Measurements from ENCODE around the gene LDLRAP1. TPM values are rescaled to one million over a fixed set of nuclear protein-coding genes. Genes with fewer than 3 reads are reported as not detected.
"Not testable (repeated sequence)": the region's sequence is repeated elsewhere in the genome, so short reads cannot be mapped to it uniquely, and the experiment has no call there.

LDLRAP1 gene
- total RNA-seq, 1 donor from 2014 or later, result 4.6 TPM

DNA sequence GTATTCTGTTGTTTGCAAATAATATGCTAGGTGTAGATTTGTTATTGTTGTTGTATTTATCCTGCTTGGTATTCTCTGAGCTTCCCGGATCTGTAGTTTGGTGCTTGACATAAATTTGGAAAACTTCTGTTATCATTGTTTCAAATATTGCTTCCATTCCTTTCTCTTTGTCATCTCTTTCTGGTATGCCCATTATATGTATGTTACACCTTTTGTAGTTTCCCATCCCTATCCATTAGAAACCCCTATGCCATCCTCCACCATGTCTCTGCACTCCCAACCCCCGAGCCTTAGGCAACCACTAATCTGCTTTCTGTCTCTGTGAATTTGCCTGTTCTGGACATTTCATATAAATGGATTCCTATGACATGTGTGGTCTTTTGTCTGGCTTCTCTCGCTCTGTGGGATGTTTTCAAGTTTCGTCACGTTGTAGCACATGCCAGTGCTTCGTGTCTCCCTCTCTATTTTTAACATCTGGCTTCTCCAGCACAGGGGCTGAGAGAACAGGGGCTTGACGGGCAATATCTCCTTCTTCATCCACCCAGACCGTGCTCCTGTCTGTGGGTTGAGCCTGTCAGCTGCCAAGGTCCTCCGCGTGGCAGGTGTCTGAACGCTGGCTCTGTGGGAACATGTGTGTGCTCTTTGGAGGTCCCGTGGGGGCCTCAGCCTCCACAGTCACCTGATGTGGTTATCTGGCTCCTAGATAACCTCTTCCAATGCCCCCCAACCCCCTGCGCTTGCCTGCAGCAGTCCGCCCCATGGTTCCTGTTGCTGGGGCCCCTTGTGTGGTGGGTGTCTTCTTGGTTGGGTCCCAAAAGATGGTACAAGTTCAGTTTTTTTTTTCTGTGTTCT lies 40.3 kb downstream of the LDLRAP1 start:
- Mint-ChIP-seq H3K27ac (no peak overlapping the region), H3K4me1 (ENCODE audit: low read depth) (no peaks in the 10 kb centered on the region), H3K27me3 (ENCODE audit: insufficient read depth) (peaks cover 20% of the 10 kb centered on the region), H3K9me3 (no peaks in the 10 kb centered on the region), H3K36me3 (ENCODE audit: low read depth) (no peaks in the 10 kb centered on the region), H3K4me3 (no peak overlapping the region)
- DNase-seq (ENCODE audit: low spot score), result no peak
- intact Hi-C loops (cut with micrococcal nuclease), result no loop called here

DNA sequence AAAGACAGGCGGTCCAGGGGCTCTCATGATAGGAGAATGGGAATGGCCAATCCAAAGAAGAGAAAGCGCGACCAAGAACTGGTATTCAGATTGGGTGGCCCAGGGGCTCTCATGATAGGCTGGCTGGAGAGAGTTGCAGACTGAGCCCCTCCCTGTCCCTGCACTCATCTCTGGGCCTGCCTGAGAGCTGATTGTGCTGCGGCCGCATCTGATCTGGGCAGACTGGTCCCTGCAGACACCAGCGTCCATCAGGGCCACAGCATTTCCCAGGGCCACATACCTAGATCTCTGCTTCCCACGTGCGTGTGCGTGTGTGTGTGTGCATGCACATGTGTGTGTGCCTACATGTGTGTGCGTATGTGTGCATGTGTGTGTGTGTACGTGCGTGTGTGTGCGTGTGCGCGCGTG lies 42.8 kb downstream of the LDLRAP1 start:
- Mint-ChIP-seq H3K4me3 (no peak overlapping the region), H3K4me1 (ENCODE audit: low read depth) (no peaks in the 10 kb centered on the region), H3K9me3 (no peaks in the 10 kb centered on the region), H3K27me3 (ENCODE audit: insufficient read depth) (peaks cover 26% of the 10 kb centered on the region), H3K27ac (no peak overlapping the region), H3K36me3 (ENCODE audit: low read depth) (no peaks in the 10 kb centered on the region)
- no peak for DNase-seq (ENCODE audit: low spot score)
- intact Hi-C loops (cut with micrococcal nuclease), result no loop called here

DNA sequence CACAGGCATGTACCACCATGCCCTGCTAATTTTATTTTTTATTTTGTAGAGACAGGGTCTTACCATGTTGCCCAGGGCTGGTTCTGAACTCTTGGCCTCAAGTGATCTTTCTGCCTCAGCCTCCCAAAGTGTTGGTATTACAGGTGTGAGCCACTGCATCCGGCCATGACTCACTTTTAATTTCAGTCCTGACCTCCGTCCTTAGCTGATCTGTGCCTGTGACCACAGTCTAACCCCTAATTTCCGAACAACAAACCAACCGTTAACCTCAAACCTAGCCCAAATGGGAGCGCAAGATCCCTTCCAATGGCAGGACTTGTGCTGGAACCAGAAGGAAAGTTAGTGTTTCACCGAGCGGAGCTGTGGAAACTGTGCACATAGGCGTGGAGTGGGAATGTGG lies 43.9 kb downstream of the LDLRAP1 start:
- H3K36me3 Mint-ChIP-seq (ENCODE audit: low read depth), result no peaks in the 10 kb centered on the region
- intact Hi-C loops (cut with micrococcal nuclease), result no loop called here
- H3K27me3 Mint-ChIP-seq (ENCODE audit: insufficient read depth), result peaks cover 27% of the 10 kb centered on the region
- H3K4me3 Mint-ChIP-seq, result no peak overlapping the region
- no peak for DNase-seq (ENCODE audit: low spot score)
- no peaks in the 10 kb centered on the region for H3K4me1 Mint-ChIP-seq (ENCODE audit: low read depth)
- H3K9me3 Mint-ChIP-seq, result no peaks in the 10 kb centered on the region
- H3K27ac Mint-ChIP-seq, result no peak overlapping the region

DNA sequence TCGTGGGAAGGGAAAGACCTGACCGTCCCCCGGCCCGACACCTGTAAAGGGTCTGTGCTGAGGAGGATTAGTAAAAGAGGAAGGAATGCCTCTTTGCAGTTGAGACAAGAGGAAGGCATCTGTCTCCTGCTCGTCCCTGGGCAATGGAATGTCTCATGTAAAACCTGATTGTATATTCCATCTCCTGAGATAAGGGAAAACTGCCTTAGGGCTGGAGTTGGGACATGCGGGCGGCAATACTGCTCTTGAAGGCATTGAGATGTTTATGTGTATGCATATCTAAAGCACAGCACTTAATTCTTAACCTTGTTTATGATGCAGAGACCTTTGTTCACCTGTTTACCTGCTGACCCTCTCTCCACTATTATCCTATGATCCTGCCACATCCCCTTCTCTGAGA lies 44.8 kb downstream of the LDLRAP1 start:
- peaks cover 28% of the 10 kb centered on the region for H3K27me3 Mint-ChIP-seq (ENCODE audit: insufficient read depth)
- H3K9me3 Mint-ChIP-seq; intact Hi-C loops (cut with micrococcal nuclease); DNase-seq (ENCODE audit: low spot score); H3K27ac Mint-ChIP-seq; H3K4me3 Mint-ChIP-seq; H3K4me1 Mint-ChIP-seq (ENCODE audit: low read depth); H3K36me3 Mint-ChIP-seq (ENCODE audit: low read depth): not testable (repeated sequence)

DNA sequence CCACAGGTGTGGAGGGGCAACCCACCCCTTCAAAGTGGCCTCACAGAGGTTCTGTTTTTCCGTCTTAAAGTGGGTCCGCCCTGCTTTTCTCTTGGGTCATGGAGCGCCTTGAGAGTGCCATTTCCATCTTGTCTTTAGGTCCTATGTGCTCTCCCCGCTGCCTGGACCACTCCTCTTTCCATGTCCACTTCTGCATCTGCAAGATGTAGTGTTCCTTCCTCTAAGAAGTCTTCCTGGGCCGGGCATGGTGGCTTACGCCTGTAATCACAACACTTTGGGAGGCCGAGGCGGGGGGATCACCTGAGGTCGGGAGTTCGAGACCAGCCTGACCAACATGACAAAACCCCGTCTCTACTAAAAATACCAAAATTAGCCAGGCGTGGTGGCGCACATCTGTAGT lies 45.4 kb downstream of the LDLRAP1 start:
- H3K4me3 Mint-ChIP-seq; DNase-seq (ENCODE audit: low spot score); H3K27ac Mint-ChIP-seq; H3K9me3 Mint-ChIP-seq; H3K36me3 Mint-ChIP-seq (ENCODE audit: low read depth); intact Hi-C loops (cut with micrococcal nuclease); H3K4me1 Mint-ChIP-seq (ENCODE audit: low read depth): not testable (repeated sequence)
- peaks cover 27% of the 10 kb centered on the region for H3K27me3 Mint-ChIP-seq (ENCODE audit: insufficient read depth)

DNA sequence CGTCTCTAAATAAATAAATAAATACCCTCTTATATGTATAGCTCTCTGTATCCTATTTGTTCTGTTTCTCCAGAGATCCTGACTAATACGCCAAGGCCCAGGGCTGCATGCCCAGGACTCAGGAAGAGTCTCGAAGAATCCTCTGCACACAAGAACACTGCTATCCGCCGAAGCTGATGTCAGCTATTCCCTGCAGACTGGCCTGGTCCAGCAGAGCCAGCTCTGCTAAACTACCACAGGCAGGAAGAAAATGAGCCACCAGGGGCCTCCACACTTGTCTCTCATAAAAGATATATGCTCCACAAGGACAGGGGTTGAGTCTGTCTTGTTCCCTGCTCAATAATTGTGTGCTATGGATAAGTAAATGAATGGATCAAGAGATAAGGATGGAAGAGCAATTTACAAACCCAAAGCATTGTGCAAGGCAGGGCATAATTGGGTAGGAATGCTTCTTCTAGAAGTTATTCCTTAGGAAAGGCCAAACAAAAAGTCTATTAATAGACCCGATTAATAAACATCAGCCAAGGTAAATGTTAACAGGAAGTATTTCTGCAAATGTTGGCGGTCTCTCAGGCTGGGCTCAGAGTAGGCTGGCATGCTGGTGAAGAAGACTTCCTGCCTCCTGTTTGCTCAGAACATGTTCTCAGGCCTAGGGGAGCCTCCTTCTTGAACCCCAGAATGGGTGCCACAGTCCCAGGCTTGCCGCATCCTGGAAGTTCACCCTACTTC lies 46.9 kb downstream of the LDLRAP1 start:
- Mint-ChIP-seq H3K27ac (no peak overlapping the region), H3K36me3 (ENCODE audit: low read depth) (no peaks in the 10 kb centered on the region), H3K27me3 (ENCODE audit: insufficient read depth) (peaks cover 25% of the 10 kb centered on the region), H3K4me1 (ENCODE audit: low read depth) (no peaks in the 10 kb centered on the region), H3K4me3 (no peak overlapping the region), H3K9me3 (no peaks in the 10 kb centered on the region)
- no peak for DNase-seq (ENCODE audit: low spot score)
- intact Hi-C loops (cut with micrococcal nuclease), result no loop called here

DNA sequence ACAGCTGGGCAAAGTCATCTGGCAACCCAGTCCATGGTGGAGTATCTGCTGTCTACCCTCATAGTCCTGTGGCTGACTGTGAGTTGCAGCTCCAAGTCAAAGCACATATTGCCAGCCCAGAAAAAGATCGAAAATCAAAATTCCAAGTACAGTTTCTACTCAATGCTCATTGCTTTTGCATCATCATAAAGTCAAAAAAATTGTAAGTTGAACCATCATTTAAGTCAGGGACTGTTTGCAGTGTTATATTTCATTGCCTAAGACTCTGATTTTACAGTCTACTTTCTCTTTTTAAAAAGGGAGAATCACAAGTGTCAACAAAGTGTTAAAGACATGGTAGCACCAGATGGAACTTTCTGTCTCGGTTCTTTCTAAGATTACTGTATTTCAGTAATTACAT lies 50.5 kb downstream of the LDLRAP1 start:
- H3K27me3 Mint-ChIP-seq (ENCODE audit: insufficient read depth), result peaks cover 36% of the 10 kb centered on the region
- H3K27ac Mint-ChIP-seq, result no peak overlapping the region

DNA sequence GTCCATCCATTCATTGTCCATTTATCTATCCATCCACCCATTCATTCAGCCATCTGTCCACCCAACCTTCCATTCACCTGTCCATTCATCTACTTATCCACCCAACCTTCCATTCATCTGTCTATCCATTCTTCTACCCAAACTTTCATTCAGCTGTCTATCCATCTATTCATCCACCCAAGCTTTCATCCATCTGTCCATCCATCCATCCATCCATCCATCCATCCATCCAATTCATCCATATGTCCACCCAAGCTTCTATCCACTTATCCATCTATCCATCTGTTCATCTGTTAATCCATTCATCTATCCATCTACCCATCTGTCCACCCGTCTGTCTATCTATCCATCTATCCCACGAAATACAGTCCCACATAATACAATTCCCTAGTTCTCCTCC lies 51.6 kb downstream of the LDLRAP1 start:
- no peak for DNase-seq (ENCODE audit: low spot score)
- Mint-ChIP-seq H3K4me3 (no peak overlapping the region), H3K9me3 (peaks cover 5% of the 10 kb centered on the region), H3K36me3 (ENCODE audit: low read depth) (peaks cover 3% of the 10 kb centered on the region), H3K27ac (no peak overlapping the region), H3K27me3 (ENCODE audit: insufficient read depth) (peaks cover 44% of the 10 kb centered on the region), H3K4me1 (ENCODE audit: low read depth) (no peaks in the 10 kb centered on the region)
- intact Hi-C loops (cut with micrococcal nuclease), result no loop called here

More for the DNA sequence above, 50.5 kb downstream of the LDLRAP1 start:
- DNase-seq (ENCODE audit: low spot score), result no peak
- Mint-ChIP-seq H3K4me3 (no peak overlapping the region), H3K36me3 (ENCODE audit: low read depth) (peaks cover 3% of the 10 kb centered on the region), H3K9me3 (peaks cover 2% of the 10 kb centered on the region), H3K4me1 (ENCODE audit: low read depth) (no peaks in the 10 kb centered on the region)
- intact Hi-C loops (cut with micrococcal nuclease), result no loop called here

DNA sequence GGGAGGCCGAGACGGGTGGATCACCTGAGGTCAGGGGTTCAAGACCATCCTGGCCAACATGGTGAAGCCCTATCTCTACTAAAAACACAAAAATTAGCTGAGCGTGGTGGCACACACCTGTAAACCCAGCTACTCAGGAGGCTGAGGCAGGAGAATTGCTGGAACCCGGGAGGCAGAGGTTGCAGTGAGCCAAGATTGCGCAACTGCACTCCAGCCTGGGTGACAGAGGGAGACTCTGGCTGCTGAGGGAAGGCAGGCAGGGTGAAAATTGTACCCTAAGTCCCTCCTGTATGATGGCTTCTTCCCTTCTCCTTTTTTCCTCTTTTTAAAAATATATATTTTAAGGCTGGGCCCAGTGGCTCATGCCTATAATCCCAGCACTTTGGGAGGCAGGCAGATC lies 53.2 kb downstream of the LDLRAP1 start:
- H3K4me3 Mint-ChIP-seq; H3K9me3 Mint-ChIP-seq; DNase-seq (ENCODE audit: low spot score); H3K27ac Mint-ChIP-seq; H3K4me1 Mint-ChIP-seq (ENCODE audit: low read depth); H3K36me3 Mint-ChIP-seq (ENCODE audit: low read depth); intact Hi-C loops (cut with micrococcal nuclease): not testable (repeated sequence)
- H3K27me3 Mint-ChIP-seq (ENCODE audit: insufficient read depth), result peaks cover 40% of the 10 kb centered on the region

DNA sequence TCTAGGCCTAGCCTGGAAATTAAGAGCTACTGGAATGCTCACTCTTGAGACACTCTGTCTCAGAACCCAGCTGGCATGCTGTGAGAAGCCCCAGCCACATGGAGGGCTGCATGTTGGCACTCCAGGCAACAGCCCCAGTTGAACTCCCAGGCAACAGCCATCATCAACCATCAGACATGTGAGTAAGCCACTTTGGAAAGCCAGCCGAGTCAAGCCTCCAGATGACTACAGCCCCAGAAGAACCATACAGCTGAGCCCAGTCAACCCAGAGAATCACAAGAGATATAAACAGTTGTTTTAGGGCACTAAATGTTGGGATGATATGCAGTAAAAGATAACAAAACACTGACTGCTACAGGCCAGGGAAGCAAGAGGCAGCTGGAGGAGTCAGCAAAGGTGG lies 55.5 kb downstream of the LDLRAP1 start:
- Mint-ChIP-seq H3K27me3 (ENCODE audit: insufficient read depth) (peaks cover 40% of the 10 kb centered on the region), H3K27ac (no peak overlapping the region), H3K9me3 (peaks cover 5% of the 10 kb centered on the region)

DNA sequence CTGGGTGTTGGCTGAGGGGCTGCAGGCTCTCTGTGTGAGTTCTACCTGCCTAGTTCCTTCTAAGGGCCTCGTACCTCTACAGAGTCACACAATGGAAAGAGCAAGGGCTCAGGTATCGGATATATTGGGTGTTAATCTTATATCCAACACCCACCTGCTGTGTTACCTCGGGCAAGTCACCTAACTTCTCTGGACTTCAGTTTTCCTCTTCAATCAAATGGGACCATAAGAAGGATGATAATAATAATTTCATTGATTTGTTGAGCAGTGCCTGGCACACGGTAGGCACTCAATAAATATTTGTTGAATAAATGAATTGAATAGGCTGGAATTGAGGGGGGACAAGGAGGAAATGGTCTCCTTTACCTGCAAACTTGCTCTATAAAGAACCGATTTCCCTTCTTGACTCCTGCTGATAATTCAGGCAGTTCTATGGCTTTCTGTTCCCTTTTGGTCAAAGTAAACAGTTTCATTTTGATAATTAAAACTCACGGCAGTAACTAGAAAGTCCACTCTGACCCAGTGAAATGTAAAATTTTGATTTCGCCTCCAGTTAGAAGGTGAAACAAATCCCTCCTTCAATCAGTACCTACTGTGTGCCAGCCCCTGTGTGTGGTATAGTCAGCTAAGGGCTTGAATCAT lies 56.7 kb downstream of the LDLRAP1 start:
- no peak for DNase-seq (ENCODE audit: low spot score)
- peaks cover 3% of the 10 kb centered on the region for H3K36me3 Mint-ChIP-seq (ENCODE audit: low read depth)
- peaks cover 5% of the 10 kb centered on the region for H3K9me3 Mint-ChIP-seq
- H3K27me3 Mint-ChIP-seq (ENCODE audit: insufficient read depth), result peaks cover 42% of the 10 kb centered on the region
- intact Hi-C loops (cut with micrococcal nuclease), result no loop called here
- H3K27ac Mint-ChIP-seq, result no peak overlapping the region
- no peak overlapping the region for H3K4me3 Mint-ChIP-seq
- no peaks in the 10 kb centered on the region for H3K4me1 Mint-ChIP-seq (ENCODE audit: low read depth)

More for the DNA sequence above, 55.5 kb downstream of the LDLRAP1 start:
- Mint-ChIP-seq H3K36me3 (ENCODE audit: low read depth) (peaks cover 3% of the 10 kb centered on the region), H3K4me3 (no peak overlapping the region), H3K4me1 (ENCODE audit: low read depth) (no peaks in the 10 kb centered on the region)
- intact Hi-C loops (cut with micrococcal nuclease), result no loop called here
- no peak for DNase-seq (ENCODE audit: low spot score)

DNA sequence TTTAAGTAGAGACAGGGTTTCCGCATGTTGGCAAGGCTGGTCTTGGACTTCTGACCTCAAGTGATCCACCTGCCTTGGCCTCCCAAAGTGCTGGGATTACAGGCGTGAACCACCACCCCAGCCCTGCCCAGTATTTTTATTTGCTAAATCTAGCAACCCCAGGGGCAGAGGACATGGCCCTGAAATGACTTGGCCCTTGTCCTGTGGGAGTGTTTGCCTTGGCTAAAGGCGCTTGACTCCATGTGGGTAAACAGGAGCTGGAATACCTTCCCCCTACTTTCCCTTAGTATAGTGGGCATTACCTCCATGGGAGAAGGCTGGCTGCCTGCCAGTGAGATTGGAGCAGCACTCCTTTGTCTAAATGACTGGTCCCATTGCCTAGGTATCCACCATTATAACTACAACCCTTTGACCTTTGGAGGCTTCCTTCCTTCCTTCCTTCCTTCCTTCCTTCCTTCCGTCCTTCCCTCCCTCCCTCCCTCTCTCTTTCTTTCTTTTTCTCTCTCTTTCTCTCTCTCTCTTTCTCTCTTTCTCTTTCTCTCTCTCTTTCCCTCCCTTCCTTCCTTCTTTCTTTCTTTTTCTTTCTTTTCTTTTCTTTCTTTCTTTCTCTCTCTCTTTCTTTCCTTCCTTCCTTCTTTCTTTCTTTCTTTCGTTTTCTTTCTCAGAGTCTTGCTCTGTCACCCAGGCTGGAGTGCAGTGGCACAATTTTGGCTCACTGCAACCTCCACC lies 57.7 kb downstream of the LDLRAP1 start:
- H3K36me3 Mint-ChIP-seq (ENCODE audit: low read depth); intact Hi-C loops (cut with micrococcal nuclease); H3K9me3 Mint-ChIP-seq; H3K4me1 Mint-ChIP-seq (ENCODE audit: low read depth); DNase-seq (ENCODE audit: low spot score); H3K27ac Mint-ChIP-seq; H3K4me3 Mint-ChIP-seq: not testable (repeated sequence)
- peaks cover 43% of the 10 kb centered on the region for H3K27me3 Mint-ChIP-seq (ENCODE audit: insufficient read depth)

Measured in activated T-helper 1 cell treated with anti-CD3 and anti-CD28 coated beads, Interleukin-12 subunit alpha, Interleukin-12 subunit beta, Interleukin-2, Interleukin-4 antibody, amounts not matched to agents 30 ng/mL and 10 ng/mL and 1 ng/mL, durations not matched to agents 14 hours and 24 hours and 36 hours (primary cell).